Neural crest cell (in vitro differentiated cells): ENCODE data around the gene ETHE1. TPM values are rescaled to one million over a fixed set of nuclear protein-coding genes. Genes with fewer than 3 reads are reported as not detected.

Experiments
- DNase-seq: peaks from one replicate; pipeline ENCODE4 v3.0.0; 2021; ENCODE audit warnings: low read depth, mixed read lengths, low spot score
- H3K27ac Mint-ChIP-seq: one replicate; pipeline ENCODE4 v1.8.0; 2021; ENCODE audit warnings: mild to moderate bottlenecking, mixed read lengths; ENCODE audit not compliant: unreplicated experiment
- H3K27me3 Mint-ChIP-seq: 2 replicates; pipeline ENCODE4 v1.8.0; 2021; ENCODE audit warnings: low read depth, mild to moderate bottlenecking, mixed read lengths
- H3K36me3 Mint-ChIP-seq: 2 replicates; pipeline ENCODE4 v1.8.0; 2021; ENCODE audit warnings: low read depth, mild to moderate bottlenecking, mixed read lengths
- H3K4me1 Mint-ChIP-seq: 2 replicates; pipeline ENCODE4 v1.8.0; 2021; ENCODE audit warnings: mixed read lengths
- H3K4me3 Mint-ChIP-seq: one replicate; pipeline ENCODE4 v1.8.0; 2021; ENCODE audit warnings: mild to moderate bottlenecking, mixed read lengths
- H3K9me3 Mint-ChIP-seq: 2 replicates; pipeline ENCODE4 v1.8.0; 2021; ENCODE audit warnings: mixed read lengths
- CTCF ChIP-seq: fragments of 200-600 bp; sonication (generic); conservative IDR thresholded peaks from 2 replicates; pipeline ENCODE4 v1.5.0; 2021; ENCODE audit warnings: antibody characterized with exemption, mild to moderate bottlenecking
- total RNA-seq: library from RNA; stranded (reverse); gene quantifications from 2 replicates; pipeline ENCODE4 v1.2.1, GENCODE V29; 2021

The ETHE1 gene
- total RNA-seq, 1 donor from 2014 or later = 23.7 TPM

GRCh38 chr19:43562698-43563241 lies 35.8 kb upstream of the ETHE1 start:
- Mint-ChIP-seq H3K4me1 (peaks cover 4% of the 10 kb centered on the region), H3K27me3 (no peaks in the 10 kb centered on the region), H3K27ac (no peak overlapping the region), H3K36me3 (peaks cover 4% of the 10 kb centered on the region), H3K4me3 (no peak overlapping the region), H3K9me3 (no peaks in the 10 kb centered on the region)
- TF ChIP-seq CTCF = no peak
- DNase-seq = no peak

- no peaks in the 10 kb centered on the region for H3K27me3 Mint-ChIP-seq
- no peak overlapping the region for H3K4me3 Mint-ChIP-seq
- no peak for TF ChIP-seq CTCF
- DNase-seq = no peak
- no peak overlapping the region for H3K27ac Mint-ChIP-seq
- no peaks in the 10 kb centered on the region for H3K9me3 Mint-ChIP-seq
- peaks cover 4% of the 10 kb centered on the region for H3K4me1 Mint-ChIP-seq
- peaks cover 4% of the 10 kb centered on the region for H3K36me3 Mint-ChIP-seq
Observed at GRCh38 chr19:43562226-43562697, 35.3 kb upstream of the ETHE1 start.

DNA sequence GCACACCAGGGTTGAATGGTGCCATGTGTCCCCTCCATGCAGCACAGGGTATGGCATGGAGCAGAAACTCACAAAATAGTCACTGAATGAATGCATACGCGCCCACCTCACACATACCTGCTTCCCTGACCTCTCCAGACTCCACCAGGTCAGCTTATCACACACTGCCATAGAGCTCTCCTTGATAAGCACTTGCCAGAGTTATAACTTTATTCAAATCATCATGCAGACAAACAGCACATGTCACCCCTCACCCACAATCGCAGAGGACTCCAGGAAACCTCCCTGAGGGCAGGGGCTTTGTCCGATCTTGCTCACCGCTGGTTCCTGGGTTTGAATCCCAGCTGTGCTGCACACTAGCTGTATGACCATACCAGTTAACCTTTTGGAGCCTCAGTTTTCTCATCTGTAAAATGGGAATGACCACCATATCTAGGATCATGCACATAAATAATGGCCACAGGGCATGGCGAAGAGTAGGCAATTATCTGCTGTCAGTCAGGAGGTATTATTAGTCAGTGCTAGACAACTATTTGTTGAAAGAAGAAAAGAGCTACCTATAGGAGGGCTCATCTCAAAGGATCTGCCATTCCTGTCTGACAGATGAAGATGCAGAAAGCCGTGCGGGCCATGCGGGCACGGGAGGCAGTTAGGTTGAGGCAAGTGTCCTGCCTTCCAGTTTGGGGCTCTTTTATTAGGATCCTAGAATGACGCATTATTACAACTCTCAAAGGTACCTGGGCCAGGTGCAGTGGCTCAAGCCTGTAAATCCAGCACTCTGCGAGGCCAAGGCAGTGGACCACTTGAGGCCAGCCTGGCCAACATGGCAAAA lies 34.4 kb upstream of the ETHE1 start:
- TF ChIP-seq CTCF = no peak
- peaks cover 3% of the 10 kb centered on the region for H3K36me3 Mint-ChIP-seq
- H3K27ac Mint-ChIP-seq = peak overlapping the region; percentile 12

GRCh38 chr19:43560687-43561086 lies 33.7 kb upstream of the ETHE1 start:
- Mint-ChIP-seq H3K4me1 (no peaks in the 10 kb centered on the region), H3K36me3 (peaks cover 3% of the 10 kb centered on the region), H3K27ac (peak overlapping the region; percentile 12), H3K27me3 (no peaks in the 10 kb centered on the region), H3K9me3 (no peaks in the 10 kb centered on the region), H3K4me3 (no peak overlapping the region)
- no peak for TF ChIP-seq CTCF
- no peak for DNase-seq

More for the DNA sequence above, 34.4 kb upstream of the ETHE1 start:
- Mint-ChIP-seq H3K4me1 (no peaks in the 10 kb centered on the region), H3K4me3 (no peak overlapping the region), H3K27me3 (no peaks in the 10 kb centered on the region), H3K9me3 (no peaks in the 10 kb centered on the region)
- DNase-seq = no peak

DNA sequence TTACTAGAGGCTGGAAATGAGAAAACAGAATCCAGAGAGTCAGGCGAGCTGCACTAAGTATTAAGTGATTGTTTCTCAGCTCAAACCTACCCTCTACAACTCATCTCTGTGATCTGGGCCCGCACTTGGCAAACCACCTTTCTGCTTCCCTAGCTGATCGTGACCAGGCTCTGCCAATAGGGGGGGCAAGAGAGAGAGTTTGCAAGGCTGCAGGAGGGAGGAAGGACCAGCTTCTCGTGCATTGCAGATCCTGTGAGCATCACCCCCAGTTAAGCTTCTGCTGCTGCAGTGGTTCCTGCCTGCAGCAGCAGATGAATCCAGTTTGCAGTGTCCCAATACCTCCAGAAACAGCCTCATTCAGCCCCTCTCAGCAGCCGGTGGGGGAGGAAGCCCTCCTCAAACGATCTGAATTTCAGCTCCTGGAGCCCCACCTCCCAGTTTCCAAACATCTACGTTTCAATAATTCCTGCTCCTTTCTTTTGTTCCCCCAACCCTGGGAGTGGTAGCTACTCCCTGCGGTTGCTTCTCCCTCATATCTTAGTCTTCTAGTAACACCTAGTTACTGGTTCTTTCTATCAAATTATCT lies 28.3 kb upstream of the ETHE1 start:
- peak; percentile 76 for TF ChIP-seq CTCF
- peak overlapping the region; percentile 9 for H3K27ac Mint-ChIP-seq

More for the DNA sequence above, 28.3 kb upstream of the ETHE1 start:
- Mint-ChIP-seq H3K36me3 (peaks cover 8% of the 10 kb centered on the region), H3K4me3 (no peak overlapping the region), H3K9me3 (no peaks in the 10 kb centered on the region), H3K4me1 (no peaks in the 10 kb centered on the region), H3K27me3 (no peaks in the 10 kb centered on the region)
- peak; percentile 83 for DNase-seq
